IMR-90 (cell line): ENCODE results near the gene SLFN12. TPM values are rescaled to one million over a fixed set of nuclear protein-coding genes. Genes with fewer than 3 reads are reported as not detected.

Experiments
- ATAC-seq: fragments of 200-7000 bp; cut with Tn5 transposase; 2 replicates; pipeline ENCODE4 v1.9.1; 2020; ENCODE audit warnings: low read depth, mild to moderate bottlenecking, moderate library complexity
- BruUV-seq: library from RNA; stranded (reverse); fragments of 400-500 nt; replicated peaks from 2 replicates; lab custom pipeline; 2021; lab: Mats Ljungman, UMichigan
- CTCF ChIA-PET: fragments of 300-600 bp; formaldehyde crosslinking; extraction: SDS; loops from one replicate; lab custom pipeline; 2021; ENCODE audit warnings: antibody characterized with exemption; lab: Yijun Ruan, JAX
- POLR2A ChIA-PET: fragments of 300-600 bp; sonication (Branson Sonifier 250); formaldehyde crosslinking; loops from one replicate; lab custom pipeline; 2022; ENCODE audit warnings: antibody characterized with exemption; ENCODE audit not compliant: unreplicated experiment; lab: Charles Lee
- DNase-seq: peaks from one replicate; pipeline ENCODE4 v3.0.0; 2013
- H2AFZ ChIP-seq: replicated peaks from 2 replicates; pipeline ENCODE3; 2013; ENCODE audit warnings: low read length, mild to moderate bottlenecking; ENCODE audit not compliant: poor library complexity
- H2AK5ac ChIP-seq: 2 replicates; pipeline ENCODE4 v1.6.1; 2013; ENCODE audit warnings: low read depth, low read length, inconsistent platforms
- H2AK9ac ChIP-seq: replicated peaks from 2 replicates; pipeline ENCODE3; 2013; ENCODE audit warnings: mild to moderate bottlenecking, low read depth, low read length, moderate library complexity; ENCODE audit not compliant: poor library complexity
- H2BK120ac ChIP-seq: 2 replicates; pipeline ENCODE4 v1.6.1; 2013; ENCODE audit warnings: low read depth, low read length, inconsistent platforms
- H2BK15ac ChIP-seq: 3 replicates; pipeline ENCODE4 v1.6.1; 2013; ENCODE audit warnings: low read depth, low read length, inconsistent platforms
- H2BK20ac ChIP-seq: 2 replicates; pipeline ENCODE4 v1.6.1; 2013; ENCODE audit warnings: low read depth, mild to moderate bottlenecking, inconsistent platforms, low read length, moderate library complexity
- H2BK5ac ChIP-seq: 2 replicates; pipeline ENCODE4 v1.6.1; 2013; ENCODE audit warnings: mild to moderate bottlenecking, low read depth, low read length, inconsistent platforms; ENCODE audit not compliant: poor library complexity, severe bottlenecking
- H3K14ac ChIP-seq: replicated peaks from 2 replicates; pipeline ENCODE4 v1.6.1; 2013; ENCODE audit warnings: low read depth, low read length, inconsistent platforms
- H3K18ac ChIP-seq: 2 replicates; pipeline ENCODE4 v1.6.1; 2013; ENCODE audit warnings: low read depth, low read length, control low read depth
- H3K23ac ChIP-seq: 2 replicates; pipeline ENCODE4 v1.6.1; 2013; ENCODE audit warnings: low read depth, low read length, inconsistent platforms
- H3K27ac ChIP-seq: 2 replicates; pipeline ENCODE4 v1.5.1; 2013; ENCODE audit warnings: mild to moderate bottlenecking, control low read depth, low read length; ENCODE audit not compliant: insufficient read depth
- H3K27me3 ChIP-seq: 2 replicates; pipeline ENCODE4 v1.6.1; 2013; ENCODE audit warnings: low read length; ENCODE audit not compliant: control insufficient read depth, insufficient read depth
- H3K36me3 ChIP-seq: 2 replicates; pipeline ENCODE4 v1.6.1; 2013; ENCODE audit warnings: low read length, mixed read lengths; ENCODE audit not compliant: control insufficient read depth, insufficient read depth
- H3K4ac ChIP-seq: 2 replicates; pipeline ENCODE4 v1.6.1; 2013; ENCODE audit warnings: low read depth, low read length, inconsistent platforms
- H3K4me1 ChIP-seq: 2 replicates; pipeline ENCODE4 v1.6.1; 2013; ENCODE audit warnings: low read length, mixed read lengths; ENCODE audit not compliant: control insufficient read depth, insufficient read depth
- H3K4me2 ChIP-seq: 2 replicates; pipeline ENCODE4 v1.6.1; 2013; ENCODE audit warnings: low read depth, mild to moderate bottlenecking, control low read depth, low read length, moderate library complexity
- H3K4me3 ChIP-seq: 2 replicates; pipeline ENCODE4 v1.5.1; 2013; ENCODE audit warnings: low read depth, mild to moderate bottlenecking, control low read depth, low read length, moderate library complexity; ENCODE audit not compliant: insufficient read depth
- H3K56ac ChIP-seq: 2 replicates; pipeline ENCODE4 v1.6.1; 2013; ENCODE audit warnings: low read length, inconsistent platforms; ENCODE audit not compliant: insufficient read depth; ENCODE audit errors: extremely low read depth
- H3K79me1 ChIP-seq, 2 experiments: 2 replicates each; pipeline ENCODE4 v1.6.1; 2013; ENCODE audit warnings: low read length in 2 of 2, inconsistent platforms in 1 of 2, low read depth in 1 of 2
- H3K9ac ChIP-seq: 2 replicates; pipeline ENCODE4 v1.6.1; 2013; ENCODE audit warnings: low read depth, low read length, control low read depth
- H3K9me1 ChIP-seq: 2 replicates; pipeline ENCODE4 v1.6.1; 2013; ENCODE audit warnings: low read length, inconsistent platforms; ENCODE audit not compliant: insufficient read depth
- H3K9me3 ChIP-seq: 2 replicates; pipeline ENCODE4 v1.6.1; 2013; ENCODE audit warnings: low read length; ENCODE audit not compliant: control insufficient read depth, insufficient read depth
- H4K20me1 ChIP-seq: 2 replicates; pipeline ENCODE4 v1.6.1; 2013; ENCODE audit warnings: low read length, inconsistent platforms; ENCODE audit not compliant: insufficient read depth
- H4K5ac ChIP-seq: 2 replicates; pipeline ENCODE4 v1.6.1; 2013; ENCODE audit warnings: mild to moderate bottlenecking, low read depth, low read length, control low read depth
- H4K8ac ChIP-seq, 2 experiments: 2 replicates each; pipeline ENCODE4 v1.6.1; 2013; ENCODE audit warnings: low read depth in 2 of 2, low read length in 2 of 2, control low read depth in 1 of 2, inconsistent platforms in 1 of 2
- H4K91ac ChIP-seq: 2 replicates; pipeline ENCODE4 v1.6.1; 2013; ENCODE audit warnings: low read depth, low read length, inconsistent platforms; ENCODE audit not compliant: insufficient read depth
- BHLHE40 ChIP-seq: fragments of 150-350 bp; IDR thresholded peaks from 2 replicates; pipeline ENCODE4 v1.6.1; 2016; ENCODE audit warnings: mild to moderate bottlenecking, low read depth, low read length
- CEBPB ChIP-seq: IDR thresholded peaks from 2 replicates; pipeline ENCODE4 v1.6.1; 2012; ENCODE audit warnings: low read depth, low read length, improper control_type of control experiment
- CTCF ChIP-seq: conservative IDR thresholded peaks from 2 replicates; pipeline ENCODE4 v1.5.1; 2012; ENCODE audit warnings: mild to moderate bottlenecking, low read depth, low read length, improper control_type of control experiment
- FOS ChIP-seq: fragments of 150-350 bp; IDR thresholded peaks from 2 replicates; pipeline ENCODE4 v1.6.1; 2016; ENCODE audit warnings: low read depth, low read length
- MAFK ChIP-seq: IDR thresholded peaks from 2 replicates; pipeline ENCODE4 v1.6.1; 2012; ENCODE audit warnings: low read depth, low read length, improper control_type of control experiment
- MAZ ChIP-seq: IDR thresholded peaks from 2 replicates; pipeline ENCODE4 v1.6.1; 2012; ENCODE audit warnings: low read depth, mild to moderate bottlenecking, low read length, improper control_type of control experiment, moderate library complexity, borderline replicate concordance
- MXI1 ChIP-seq: IDR thresholded peaks from 2 replicates; pipeline ENCODE4 v1.6.1; 2012; ENCODE audit warnings: low read depth, mild to moderate bottlenecking, low read length, moderate library complexity, borderline replicate concordance
- NFE2L2 ChIP-seq: fragments of 150-350 bp; IDR thresholded peaks from 2 replicates; pipeline ENCODE4 v1.6.1; 2016; ENCODE audit warnings: low read depth, mild to moderate bottlenecking, low read length
- POLR2A ChIP-seq: IDR thresholded peaks from 2 replicates; pipeline ENCODE4 v1.6.1; 2012; ENCODE audit warnings: mild to moderate bottlenecking, low read depth, low read length
- RAD21 ChIP-seq: IDR thresholded peaks from 2 replicates; pipeline ENCODE4 v1.6.1; 2012; ENCODE audit warnings: low read length, improper control_type of control experiment
- RCOR1 ChIP-seq: IDR thresholded peaks from 2 replicates; pipeline ENCODE4 v1.6.1; 2012; ENCODE audit warnings: mild to moderate bottlenecking, low read length, improper control_type of control experiment; ENCODE audit not compliant: insufficient replicate concordance
- RFX5 ChIP-seq: IDR thresholded peaks from 2 replicates; pipeline ENCODE4 v1.8.0; 2012; ENCODE audit warnings: low read depth, mild to moderate bottlenecking, low read length, moderate library complexity
- WGBS, 2 experiments: methylation state at CpG; one replicate each; pipeline versions ENCODE4 v1.1.5 to v1.1.7; 2013; ENCODE audit warnings: missing lambda C conversion rate in 2 of 2; ENCODE audit not compliant: insufficient read length in 1 of 2; ENCODE audit errors: extremely low coverage in 2 of 2; 5-methylcytosine and 5-hydroxymethylcytosine counted together
- dilution Hi-C: fragments of 300-500 bp; cut with HindIII; formaldehyde crosslinking; loops from one replicate; pipeline ENCODE4 v1.14.3; 2018; ENCODE audit warnings: low sequenced_read_pairs; ENCODE audit not compliant: unreplicated experiment
- in situ Hi-C: fragments of 300-500 bp; cut with MboI; formaldehyde crosslinking; loops from 3 replicates; pipeline ENCODE4 v1.14.3; 2019; ENCODE audit warnings: low sequenced_read_pairs, inconsistent platforms, mixed read lengths
- intact Hi-C: fragments of 100-400 bp; cut with micrococcal nuclease; formaldehyde crosslinking; loops from 2 replicates; pipeline ENCODE4 v1.10.0; 2022
- polyA plus RNA-seq, 3 experiments: library from polyadenylated mRNA; depleted of rRNA; stranded (reverse); fragments of >200 nt; gene quantifications; 2 replicates each; pipeline ENCODE4 v1.2.3, GENCODE V29; 2012; ENCODE audit warnings: low replicate concordance in 1 of 3
- total RNA-seq: library from RNA; depleted of rRNA; stranded (reverse); fragments of >200 nt; gene quantifications from 2 replicates; pipeline ENCODE4 v1.2.3, GENCODE V29; 2012
- TF ChIP-seq, protein P1 (sequence below): fragments of 150-350 bp; IDR thresholded peaks from 2 replicates; pipeline ENCODE4 v1.6.1; 2017; ENCODE audit warnings: mild to moderate bottlenecking, antibody characterized with exemption, low read length, low read depth

Gene SLFN12
- total and polyA plus RNA-seq, 2 of the 4 experiments (the other 2 are of a cell fraction): 16.6 to 38.9 TPM

- dilution Hi-C loops (no loop called here), intact Hi-C loops (loop anchor here (1.0 to 10.0 kb wide), 6 partner anchors 106 to 312 kb away; no protein-coding TSS in a partner anchor)
- no peak; the same call in 1 of the 2 replicates for TF ChIP-seq POLR2A
- peak; percentile 51 for TF ChIP-seq BHLHE40
- TF ChIP-seq RCOR1: peak; percentile 42
- TF ChIP-seq NFE2L2: 0 out of 2 replicates have a peak, but pooled peaks have one; percentile 21
- no peak for TF ChIP-seq MAZ
- TF ChIP-seq RAD21: 0 out of 2 replicates have a peak, but pooled peaks have one; percentile 6
- peak; percentile 100 for TF ChIP-seq FOS
- peak; percentile 56 for TF ChIP-seq MAFK
- TF ChIP-seq MXI1: no peak
- TF ChIP-seq, protein P1, sequence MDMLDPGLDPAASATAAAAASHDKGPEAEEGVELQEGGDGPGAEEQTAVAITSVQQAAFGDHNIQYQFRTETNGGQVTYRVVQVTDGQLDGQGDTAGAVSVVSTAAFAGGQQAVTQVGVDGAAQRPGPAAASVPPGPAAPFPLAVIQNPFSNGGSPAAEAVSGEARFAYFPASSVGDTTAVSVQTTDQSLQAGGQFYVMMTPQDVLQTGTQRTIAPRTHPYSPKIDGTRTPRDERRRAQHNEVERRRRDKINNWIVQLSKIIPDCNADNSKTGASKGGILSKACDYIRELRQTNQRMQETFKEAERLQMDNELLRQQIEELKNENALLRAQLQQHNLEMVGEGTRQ: no peak
- TF ChIP-seq CEBPB: peak; percentile 61; the same call in 1 of the 2 replicates
- TF ChIP-seq CTCF: peak; percentile 31; the same call in 1 of the 2 replicates
- no peak for TF ChIP-seq RFX5
Observed at GRCh38 chr17:35433075-35433894, 985 bp upstream of the SLFN12 start.

More at GRCh38 chr17:35433075-35433894, 985 bp upstream of the SLFN12 start:
- Histone ChIP-seq H2BK15ac (peak overlapping the region; percentile 75; the same call in 2 of the 3 replicates), H2BK5ac (peak overlapping the region; percentile 92), H2BK20ac (peak overlapping the region; percentile 89), H4K91ac (peak overlapping the region; percentile 93), H3K14ac (peak overlapping the region; percentile 99), H3K56ac (peak overlapping the region; percentile 99), H3K23ac (peak overlapping the region; percentile 98), H2AK9ac (peak overlapping the region; percentile 98), H4K5ac (peak overlapping the region; percentile 62), H3K9ac (peak overlapping the region; percentile 86), H3K18ac (peak overlapping the region; percentile 73), H3K4me3 (peak overlapping the region; percentile 59), H3K27ac (peak overlapping the region; percentile 92), H3K79me1 (peaks cover 12 to 36% of the 10 kb centered on the region in 2 experiments), H3K4me2 (peak overlapping the region; percentile 66), H2AK5ac (peak overlapping the region; percentile 77), H3K9me1 (peaks cover 9% of the 10 kb centered on the region; the same call in 1 of the 2 replicates), H3K27me3 (no peaks in the 10 kb centered on the region), H2BK120ac (peak overlapping the region; percentile 93), H3K36me3 (no peaks in the 10 kb centered on the region), H4K8ac (peak overlapping the region; percentile 69 to 94), H4K20me1 (peaks cover 8% of the 10 kb centered on the region; the same call in 1 of the 2 replicates), H3K9me3 (no peaks in the 10 kb centered on the region), H2AFZ (peak overlapping the region; percentile 91), H3K4ac (peak overlapping the region; percentile 98), H3K4me1 (peaks cover 1% of the 10 kb centered on the region; the same call in 1 of the 2 replicates)
- in situ Hi-C loops: no loop called here
- peak; percentile 76 for ATAC-seq
- BruUV-seq: no TSS peak
- POLR2A ChIA-PET: interaction anchor here (0.6 kb wide), 1 partner anchor 109 kb away, joined by 3 read pairs; no protein-coding TSS in a partner anchor
- WGBS, 2 experiments: 9% methylated on average over 10 of the region's 19 CpGs; no CpG with 5 or more reads in 1 of the 2 experiments
- DNase-seq: peak; percentile 100
- CTCF ChIA-PET: interaction anchor here (0.7 kb wide), 2 partner anchors 13 to 26 kb away, joined by 3 to 4 read pairs; no protein-coding TSS in a partner anchor
